WTC11 (cell line): ENCODE measurements around the gene CRACR2B. TPM values are rescaled to one million over a fixed set of nuclear protein-coding genes. Genes with fewer than 3 reads are reported as not detected.

Experiments
- ATAC-seq: fragments of 200-7000 bp; cut with Tn5 transposase; 2 replicates; pipeline ENCODE4 v1.10.0; 2021; ENCODE audit warnings: mild to moderate bottlenecking, moderate library complexity
- CTCF ChIA-PET: fragments of 300-600 bp; sonication (Branson Sonifier 250); formaldehyde crosslinking; loops from one replicate; lab custom pipeline; 2021; ENCODE audit warnings: antibody characterized with exemption; lab: Charles Lee
- POLR2A ChIA-PET: fragments of 350-600 bp; sonication (Branson Sonifier 250); formaldehyde crosslinking; loops from one replicate; lab custom pipeline; 2021; ENCODE audit warnings: antibody characterized with exemption; lab: Charles Lee
- DNase-seq: peaks from one replicate; pipeline ENCODE4 v3.0.0; 2021; ENCODE audit warnings: low spot score
- H3K27ac Mint-ChIP-seq: 2 replicates; pipeline ENCODE4 v1.8.0; 2021; ENCODE audit warnings: mixed read lengths
- H3K27me3 Mint-ChIP-seq: 2 replicates; pipeline ENCODE4 v1.8.0; 2021; ENCODE audit warnings: low read depth, mild to moderate bottlenecking, moderate library complexity, mixed read lengths
- H3K36me3 Mint-ChIP-seq: 2 replicates; pipeline ENCODE4 v1.8.0; 2021; ENCODE audit warnings: mixed read lengths
- H3K4me1 Mint-ChIP-seq: 2 replicates; pipeline ENCODE4 v1.8.0; 2022; ENCODE audit warnings: mixed read lengths
- H3K4me3 Mint-ChIP-seq: 2 replicates; pipeline ENCODE4 v1.8.0; 2021; ENCODE audit warnings: mild to moderate bottlenecking, moderate library complexity, mixed read lengths
- H3K9me3 Mint-ChIP-seq: 2 replicates; pipeline ENCODE4 v1.8.0; 2021; ENCODE audit warnings: mixed read lengths
- ATF6 ChIP-seq: sonication (generic); formaldehyde crosslinking; IDR thresholded peaks from 2 replicates; pipeline ENCODE4 v1.8.1; 2023; ENCODE audit warnings: mild to moderate bottlenecking, missing genetic modification reagents
- CREM ChIP-seq: sonication (generic); formaldehyde crosslinking; IDR thresholded peaks from 2 replicates; pipeline ENCODE4 v1.8.1; 2022; ENCODE audit warnings: mild to moderate bottlenecking, missing genetic modification reagents, moderate library complexity
- ETV6 ChIP-seq: sonication (generic); formaldehyde crosslinking; IDR thresholded peaks from 2 replicates; pipeline ENCODE4 v1.8.1; 2022; ENCODE audit warnings: mild to moderate bottlenecking, missing genetic modification reagents
- FOXP1 ChIP-seq: sonication (generic); formaldehyde crosslinking; IDR thresholded peaks from 2 replicates; pipeline ENCODE4 v1.8.0; 2022; ENCODE audit warnings: missing genetic modification reagents, mild to moderate bottlenecking, moderate library complexity, borderline replicate concordance
- IRF2 ChIP-seq: sonication (generic); formaldehyde crosslinking; IDR thresholded peaks from 2 replicates; pipeline ENCODE4 v1.8.0; 2022; ENCODE audit warnings: low read depth, missing genetic modification reagents, borderline replicate concordance
- JAZF1 ChIP-seq: fragments of 250-450 bp; sonication (Bioruptor Pico); IDR thresholded peaks from 2 replicates; pipeline ENCODE4 v1.9.0; 2021; ENCODE audit warnings: moderate library complexity, mild to moderate bottlenecking, inconsistent platforms
- MAX ChIP-seq: sonication (generic); formaldehyde crosslinking; IDR thresholded peaks from 2 replicates; pipeline ENCODE4 v1.8.0; 2022; ENCODE audit warnings: mild to moderate bottlenecking, missing genetic modification reagents
- NFATC4 ChIP-seq: fragments of 250-450 bp; sonication (Bioruptor Pico); IDR thresholded peaks from 2 replicates; pipeline ENCODE4 v1.9.0; 2021; ENCODE audit warnings: mild to moderate bottlenecking
- PRDM15 ChIP-seq: sonication (generic); formaldehyde crosslinking; IDR thresholded peaks from 2 replicates; pipeline ENCODE4 v1.8.0; 2022; ENCODE audit warnings: missing genetic modification reagents
- PREB ChIP-seq: sonication (generic); formaldehyde crosslinking; IDR thresholded peaks from 2 replicates; pipeline ENCODE4 v1.8.1; 2022; ENCODE audit warnings: mild to moderate bottlenecking, missing genetic modification reagents, moderate library complexity, borderline replicate concordance
- SMAD3 ChIP-seq: sonication (generic); formaldehyde crosslinking; IDR thresholded peaks from 2 replicates; pipeline ENCODE4 v1.8.0; 2022; ENCODE audit warnings: missing genetic modification reagents, mild to moderate bottlenecking, borderline replicate concordance
- TEAD1 ChIP-seq: sonication (generic); formaldehyde crosslinking; IDR thresholded peaks from 2 replicates; pipeline ENCODE4 v1.8.0; 2022; ENCODE audit warnings: mild to moderate bottlenecking, missing genetic modification reagents
- USF2 ChIP-seq: sonication (generic); formaldehyde crosslinking; IDR thresholded peaks from 2 replicates; pipeline ENCODE4 v1.8.1; 2023; ENCODE audit warnings: mild to moderate bottlenecking, missing genetic modification reagents, moderate library complexity
- ZMAT4 ChIP-seq: fragments of 250-450 bp; sonication (Bioruptor Pico); IDR thresholded peaks from 2 replicates; pipeline ENCODE4 v1.9.0; 2021; ENCODE audit warnings: mild to moderate bottlenecking
- ZNF121 ChIP-seq: sonication (generic); formaldehyde crosslinking; IDR thresholded peaks from 2 replicates; pipeline ENCODE4 v1.8.0; 2023; ENCODE audit warnings: missing genetic modification reagents
- ZNF263 ChIP-seq: sonication (generic); formaldehyde crosslinking; IDR thresholded peaks from 2 replicates; pipeline ENCODE4 v1.8.1; 2022; ENCODE audit warnings: low read depth, mild to moderate bottlenecking, moderate library complexity, missing genetic modification reagents
- ZNF512 ChIP-seq: sonication (generic); formaldehyde crosslinking; IDR thresholded peaks from 2 replicates; pipeline ENCODE4 v1.8.1; 2022; ENCODE audit warnings: missing genetic modification reagents, borderline replicate concordance
- ZNF671 ChIP-seq: fragments of 250-450 bp; sonication (Bioruptor Pico); IDR thresholded peaks from 2 replicates; pipeline ENCODE4 v1.8.0; 2021; ENCODE audit warnings: mild to moderate bottlenecking
- total RNA-seq: library from RNA; stranded (reverse); gene quantifications from 3 replicates; pipeline ENCODE4 v1.2.3, GENCODE V29; 2021

Gene CRACR2B
- total RNA-seq, 1 experiment from 2014 or later: 46.5 TPM

- no peak for TF ChIP-seq IRF2 (CRISPR knock-in tag)
- no peak for TF ChIP-seq TEAD1 (CRISPR knock-in tag)
- TF ChIP-seq SMAD3 (CRISPR knock-in tag): no peak
- TF ChIP-seq CREM (CRISPR knock-in tag): no peak
Measured at GRCh38 chr11:779955-780532, 47.7 kb upstream of the CRACR2B start (continued).

GRCh38 chr11:782264-783174 is 45.2 kb upstream of the CRACR2B start:
- Mint-ChIP-seq H3K4me1 (peaks cover 28% of the 10 kb centered on the region), H3K27ac (peak overlapping the region; percentile 68; the same call in 1 of the 2 replicates), H3K4me3 (peak overlapping the region; percentile 52), H3K27me3 (no peaks in the 10 kb centered on the region), H3K36me3 (peaks cover 12% of the 10 kb centered on the region), H3K9me3 (no peaks in the 10 kb centered on the region)
- CTCF ChIA-PET: interaction anchor here (0.6 to 3.3 kb wide), 23 partner anchors 10 to 229 kb away, joined by 3 to 13 read pairs (median 3); partner anchors contain the start of genes RPLP2, SLC25A22 and TMEM80
- POLR2A ChIA-PET: interaction anchor here (1.1 to 1.7 kb wide), 2 partner anchors 11 to 14 kb away, joined by 5 to 8 read pairs; no protein-coding TSS in a partner anchor
- DNase-seq (no peak), ATAC-seq (no peak)
- TF ChIP-seq SMAD3 (CRISPR knock-in tag) (no peak), ATF6 (CRISPR knock-in tag) (no peak), PREB (CRISPR knock-in tag) (no peak), FOXP1 (peak; percentile 30; the same call in 1 of the 2 replicates)
- TF ChIP-seq, all 79 proteins: peak for 1

- ATAC-seq (peak; percentile 94), DNase-seq (peak; percentile 97)
- Mint-ChIP-seq H3K4me1 (peaks cover 28% of the 10 kb centered on the region), H3K4me3 (peak overlapping the region; percentile 52), H3K9me3 (no peaks in the 10 kb centered on the region), H3K36me3 (peaks cover 12% of the 10 kb centered on the region), H3K27ac (peak overlapping the region; percentile 97), H3K27me3 (no peaks in the 10 kb centered on the region)
- ChIA-PET POLR2A (interaction anchor here (0.7 to 1.7 kb wide), 3 partner anchors 9 to 138 kb away, joined by 3 to 8 read pairs (median 5); no protein-coding TSS in a partner anchor), CTCF (interaction anchor here (0.6 to 3.3 kb wide), 26 partner anchors 11 to 277 kb away, joined by 3 to 13 read pairs (median 4); partner anchors contain the start of genes RPLP2, SLC25A22, TALDO1 and TMEM80)
- TF ChIP-seq ZNF121 (no peak), ZMAT4 (CRISPR knock-in tag) (no peak), PRDM15 (no peak), MAX (CRISPR knock-in tag) (peak; percentile 78), SMAD3 (CRISPR knock-in tag) (0 out of 2 replicates have a peak, but pooled peaks have one; percentile 16), JAZF1 (CRISPR knock-in tag) (no peak), ZNF512 (CRISPR knock-in tag) (no peak), ZNF263 (CRISPR knock-in tag) (no peak), ETV6 (peak; percentile 78), USF2 (peak; percentile 28; the same call in 1 of the 2 replicates), NFATC4 (CRISPR knock-in tag) (no peak), ZNF671 (CRISPR knock-in tag) (no peak)
Measured at GRCh38 chr11:783581-784015, 44.1 kb upstream of the CRACR2B start.
